HG02763 (cell line): ENCODE measurements around the gene OTUD4.
A peak's percentile ranks its signal among the peaks of the same experiment; 100 is the strongest.

Experiments
- ATAC-seq: cut with Tn5 transposase; IDR thresholded peaks from one replicate; pipeline ENCODE4 v1.9.1; 2021; ENCODE audit warnings: mild to moderate bottlenecking, moderate library complexity; ENCODE audit not compliant: unreplicated experiment

The OTUD4 gene

DNA sequence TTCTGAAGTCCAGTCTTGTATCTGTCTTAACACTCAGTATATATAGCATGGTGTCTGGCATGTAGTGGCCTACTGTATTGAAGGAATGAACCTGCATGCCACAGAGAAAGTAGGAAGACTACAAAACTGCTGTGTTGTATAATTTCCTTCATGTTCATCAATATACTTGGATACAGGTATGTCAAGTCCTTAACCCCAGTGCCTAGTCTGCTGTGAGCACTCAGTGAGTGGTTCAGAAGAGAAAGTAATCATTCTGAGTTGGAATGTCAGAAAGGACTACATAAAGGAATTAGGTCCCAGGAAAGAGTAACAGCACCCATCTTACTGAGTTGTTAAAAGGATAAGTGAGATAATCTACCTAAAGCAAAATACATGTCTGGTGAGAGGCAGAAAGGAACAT lies 50.3 kb downstream of the OTUD4 start:
- ATAC-seq, result no peak

GRCh38 chr4:145125396-145125795 lies 55.0 kb downstream of the OTUD4 start:
- ATAC-seq, result no peak

- ATAC-seq, result no peak
Measured at GRCh38 chr4:145108128-145108527, 72.3 kb downstream of the OTUD4 start.

DNA sequence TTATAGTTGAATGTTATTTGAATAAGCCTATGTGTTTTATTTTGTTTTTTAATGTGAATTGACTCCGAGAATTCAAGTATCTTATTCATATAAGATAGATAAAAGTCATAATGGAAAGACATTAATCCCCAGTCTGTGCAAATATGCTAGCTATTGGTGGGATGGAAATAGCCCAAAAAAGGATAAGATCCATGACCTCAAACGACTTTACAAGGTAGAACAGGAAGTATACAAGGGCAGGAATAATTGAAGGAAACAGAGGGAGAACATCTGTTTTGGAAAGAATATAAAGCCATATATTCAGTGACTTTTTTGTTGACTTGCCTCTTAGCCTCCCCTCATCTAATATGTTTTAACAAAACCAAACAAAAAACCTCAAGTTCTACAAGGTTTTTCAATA lies 73.3 kb downstream of the OTUD4 start:
- no peak for ATAC-seq

GRCh38 chr4:145103496-145103895 lies 76.9 kb downstream of the OTUD4 start:
- no peak for ATAC-seq

DNA sequence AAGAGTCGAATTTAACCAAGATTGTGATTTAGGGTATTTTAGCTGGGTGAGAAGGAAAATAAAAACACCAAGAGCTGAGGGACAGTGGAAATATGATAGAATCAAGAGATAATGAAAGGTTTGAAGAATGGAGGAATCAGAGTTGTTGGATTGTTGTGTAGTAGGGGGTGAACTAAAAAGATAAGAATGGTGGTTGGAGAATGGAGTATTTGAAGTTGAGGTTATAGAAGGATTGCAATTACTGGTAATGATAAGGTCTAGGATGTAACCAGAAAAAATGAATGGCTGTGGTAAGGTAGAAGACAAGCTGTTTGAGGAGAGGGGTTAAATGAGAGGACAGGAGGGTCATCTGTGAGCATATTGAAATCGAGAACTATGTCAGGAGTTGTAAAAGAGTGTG lies 77.8 kb downstream of the OTUD4 start:
- no peak for ATAC-seq

DNA sequence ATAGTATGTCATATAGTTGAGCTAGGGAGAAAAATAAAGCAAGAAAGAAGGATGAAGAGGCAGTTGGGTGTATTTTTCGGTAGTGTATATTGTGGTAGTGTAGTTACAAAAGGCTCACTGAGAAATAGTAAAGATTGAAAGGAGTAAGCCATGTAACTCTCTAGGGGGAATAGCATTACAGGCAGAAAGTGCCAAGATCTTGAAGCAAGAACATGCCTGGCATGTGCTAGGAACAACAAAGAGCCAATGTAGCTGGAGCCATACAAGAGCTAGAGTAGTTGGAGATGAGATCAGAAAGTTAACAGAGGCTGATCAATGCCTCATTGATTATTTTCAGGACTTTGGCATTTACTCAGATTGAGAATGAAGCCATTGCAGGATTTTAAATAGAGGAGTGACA lies 79.3 kb downstream of the OTUD4 start:
- ATAC-seq, result no peak

GRCh38 chr4:145099653-145100052 lies 80.7 kb downstream of the OTUD4 start:
- no peak for ATAC-seq

GRCh38 chr4:145098675-145099037 lies 81.7 kb downstream of the OTUD4 start:
- peak; percentile 7 for ATAC-seq

- ATAC-seq, result peak; percentile 87
Measured at GRCh38 chr4:145097821-145098674, 82.3 kb downstream of the OTUD4 start, which contains the start of the genes ABCE1 and ANAPC10. ABCE1 (plus strand) TSS chr4:145098311; CDS start chr4:145104413, 6,102 bp downstream. ANAPC10 (minus strand) TSS chr4:145098196; CDS start chr4:145096099, 2,097 bp downstream.

GRCh38 chr4:145097331-145097820 lies 83.0 kb downstream of the OTUD4 start:
- ATAC-seq, result no peak

- no peak for ATAC-seq
Measured at GRCh38 chr4:145093638-145094037, 86.8 kb downstream of the OTUD4 start.

DNA sequence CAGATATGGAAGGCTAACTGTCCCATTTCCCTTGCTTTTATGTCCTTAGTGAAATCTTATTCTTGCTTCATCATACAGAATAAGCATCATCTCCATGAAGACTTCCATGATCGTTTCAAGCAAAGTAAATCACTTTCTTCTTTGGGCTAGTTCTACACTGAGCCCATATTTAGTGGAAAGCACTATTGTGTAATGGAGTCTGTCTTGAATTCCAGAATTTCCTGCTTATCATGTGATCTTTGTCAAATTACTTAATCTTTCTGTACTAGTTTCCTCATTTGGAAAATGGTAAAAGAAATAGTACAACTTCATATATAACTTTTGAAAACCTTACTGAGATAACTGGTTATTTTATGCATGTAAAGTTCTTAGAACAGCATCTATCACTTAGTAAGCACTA lies 90.0 kb downstream of the OTUD4 start:
- no peak for ATAC-seq

DNA sequence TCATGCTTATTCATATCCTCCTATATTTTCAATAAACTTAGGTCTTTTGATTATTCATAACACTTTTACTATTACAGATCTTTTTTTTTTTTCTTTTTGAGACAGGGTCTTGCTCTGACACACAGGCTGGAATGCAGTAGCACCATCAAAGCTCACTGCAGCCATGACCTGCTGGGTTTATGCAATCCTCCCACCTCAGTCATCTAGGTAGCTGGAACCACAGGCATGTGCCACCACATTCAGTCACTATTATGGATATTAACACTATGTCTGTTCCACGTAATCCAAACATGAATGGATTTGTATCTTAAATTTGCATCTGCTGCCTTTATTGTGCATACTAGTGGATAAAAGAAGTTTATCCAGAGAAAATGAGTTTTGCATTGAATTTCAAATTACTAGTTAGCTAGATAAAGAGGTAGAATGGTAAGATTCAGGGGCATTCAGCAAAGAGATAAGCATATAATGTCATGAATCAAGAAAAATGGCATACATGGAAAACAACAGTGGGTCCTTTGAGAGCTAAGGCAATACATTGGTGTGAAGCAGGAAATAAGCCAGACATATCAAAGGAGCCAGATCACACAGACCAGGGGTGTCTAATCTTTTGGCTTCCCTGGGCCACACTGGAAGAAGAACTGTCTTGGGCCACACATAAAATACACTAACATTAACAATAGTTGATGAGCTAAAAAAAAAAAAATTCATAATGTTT lies 96.3 kb downstream of the OTUD4 start:
- no peak for ATAC-seq
